Endothelial cell of umbilical vein (primary cell): ENCODE data around the gene TACC3. TPM values are rescaled to one million over a fixed set of nuclear protein-coding genes. Genes with fewer than 3 reads are reported as not detected.
A peak's percentile ranks its signal among the peaks of the same experiment; 100 is the strongest.

Source experiments
- BruUV-seq: library from RNA; stranded (reverse); fragments of 400-500 nt; replicated peaks from 2 replicates; lab custom pipeline; 2021; lab: Mats Ljungman, UMichigan
- CTCF ChIA-PET: fragments of 300-600, 350-600 bp; sonication (Branson Sonifier 250); formaldehyde crosslinking; loops from one replicate; lab custom pipeline; 2021; ENCODE audit warnings: antibody characterized with exemption, inconsistent platforms; lab: Charles Lee
- POLR2A ChIA-PET: fragments of 300-600, 350-600 bp; sonication (Branson Sonifier 250); formaldehyde crosslinking; loops from one replicate; lab custom pipeline; 2021; ENCODE audit warnings: antibody characterized with exemption, inconsistent platforms; lab: Charles Lee
- DNase-seq: peaks from one replicate; pipeline ENCODE4 v3.0.0-alpha.2; 2011; ENCODE audit warnings: low read depth, low spot score
- FAIRE-seq: peaks from 2 replicates; lab custom pipeline; 2011; peaks lifted over from hg19 to GRCh38; lab: Jason Lieb, UNC
- H2AFZ ChIP-seq: 2 replicates; pipeline ENCODE4 v1.6.0; 2012; ENCODE audit warnings: low read depth, low read length, control low read depth, inconsistent platforms
- H3K27ac ChIP-seq: 2 replicates; pipeline ENCODE4 v1.5.1; 2011; ENCODE audit warnings: low read depth, mild to moderate bottlenecking, control low read depth, low read length, moderate library complexity; ENCODE audit not compliant: insufficient read depth
- H3K27me3 ChIP-seq, 2 experiments: 2 replicates each; pipeline versions ENCODE4 v1.6.0 to v1.6.1; 2011; ENCODE audit warnings: low read length in 2 of 2, mixed read lengths in 1 of 2; ENCODE audit not compliant: control insufficient read depth in 2 of 2, insufficient read depth in 2 of 2
- H3K36me3 ChIP-seq, 2 experiments: 2 replicates in 1 of 2; 3 replicates in 1 of 2; pipeline ENCODE4 v1.5.1; 2011; ENCODE audit warnings: low read length in 2 of 2, mild to moderate bottlenecking in 1 of 2, moderate library complexity in 1 of 2; ENCODE audit not compliant: control insufficient read depth in 2 of 2, insufficient read depth in 2 of 2; ENCODE audit errors: extremely low read depth in 1 of 2
- H3K4me1 ChIP-seq: 3 replicates; pipeline ENCODE4 v1.5.1; 2011; ENCODE audit warnings: mild to moderate bottlenecking, low read length; ENCODE audit not compliant: control insufficient read depth, insufficient read depth; ENCODE audit errors: extremely low read depth
- H3K4me2 ChIP-seq: 2 replicates; pipeline ENCODE4 v1.6.1; 2011; ENCODE audit warnings: low read length, control low read depth, mixed read lengths; ENCODE audit not compliant: insufficient read depth
- H3K4me3 ChIP-seq, 3 experiments: fragments of 200-600 bp in 1 of 3; sonication (generic), shearing (Covaris generic) in 1 of 3; replicated peaks in 1 of 3; 2 replicates each; pipeline ENCODE4 v1.5.1; 2011 to 2016; ENCODE audit warnings: control low read depth in 3 of 3, low read length in 3 of 3, mild to moderate bottlenecking in 2 of 3, inconsistent platforms in 1 of 3, low read depth in 1 of 3, moderate library complexity in 1 of 3; ENCODE audit not compliant: insufficient read depth in 1 of 3
- H3K79me2 ChIP-seq: 2 replicates; pipeline ENCODE4 v1.6.0; 2012; ENCODE audit warnings: low read length, inconsistent platforms; ENCODE audit not compliant: control insufficient read depth, insufficient read depth
- H3K9ac ChIP-seq: replicated peaks from 2 replicates; pipeline ENCODE3; 2011; ENCODE audit warnings: low read length, control low read depth; ENCODE audit not compliant: insufficient read depth; ENCODE audit errors: extremely low read depth
- H3K9me1 ChIP-seq: replicated peaks from 3 replicates; pipeline ENCODE4 v1.6.0; 2011; ENCODE audit warnings: mild to moderate bottlenecking, low read length; ENCODE audit not compliant: control insufficient read depth, insufficient read depth; ENCODE audit errors: extremely low read depth
- H3K9me3 ChIP-seq: replicated peaks from 2 replicates; pipeline ENCODE4 v1.5.1; 2012; ENCODE audit warnings: low read length, inconsistent platforms; ENCODE audit not compliant: control insufficient read depth, insufficient read depth
- H4K20me1 ChIP-seq: replicated peaks from 2 replicates; pipeline ENCODE3; 2011; ENCODE audit warnings: mild to moderate bottlenecking, low read length; ENCODE audit not compliant: control insufficient read depth, insufficient read depth; ENCODE audit errors: extremely low read depth
- EZH2 ChIP-seq: IDR thresholded peaks from 2 replicates; pipeline ENCODE4 v1.6.1; 2012; ENCODE audit warnings: borderline replicate concordance, low read depth, mild to moderate bottlenecking, moderate library complexity, low read length, inconsistent platforms; ENCODE audit not compliant: severe bottlenecking
- POLR2A ChIP-seq: IDR thresholded peaks from 2 replicates; pipeline ENCODE4 v1.6.1; 2012; ENCODE audit warnings: low read depth, mild to moderate bottlenecking, control low read depth, low read length
- POLR2AphosphoS5 ChIP-seq: IDR thresholded peaks from 2 replicates; pipeline ENCODE4 v1.6.1; 2012; ENCODE audit warnings: low read depth, mild to moderate bottlenecking, control low read depth, low read length, moderate library complexity; ENCODE audit not compliant: insufficient read depth
- dilution Hi-C: fragments of 300-500 bp; cut with MboI; formaldehyde crosslinking; loops from one replicate; pipeline ENCODE4 v1.15.0; 2019; ENCODE audit warnings: low sequenced_read_pairs; ENCODE audit not compliant: extremely low pct_ligation_motif_present
- intact Hi-C: fragments of 100-400 bp; cut with micrococcal nuclease; formaldehyde crosslinking; loops from one replicate; pipeline ENCODE4 v1.10.0; 2022
- polyA plus RNA-seq, 4 experiments: library from polyadenylated mRNA; depleted of rRNA in 3 of 4; stranded (reverse) in 3 of 4; unstranded in 1 of 4; fragments of >200 nt; gene quantifications; 2 replicates each; pipeline versions ENCODE4 v1.2.1 to v1.2.3, GENCODE V29; 2011 to 2012; ENCODE audit warnings: missing spikeins in 1 of 4
- total RNA-seq: library from RNA; stranded (reverse); gene quantifications from 2 replicates; pipeline ENCODE4 v1.2.3, GENCODE V29; 2021
- TF ChIP-seq, protein P1 (sequence below): IDR thresholded peaks from 2 replicates; pipeline ENCODE4 v1.6.1; 2011; ENCODE audit not compliant: insufficient read depth, insufficient read length

Gene TACC3
- total and polyA plus RNA-seq, 2 donors (not counting 3 experiments of a cell fraction or from before 2014, with no cell fraction given), result 54.5 to 135 TPM

DNA sequence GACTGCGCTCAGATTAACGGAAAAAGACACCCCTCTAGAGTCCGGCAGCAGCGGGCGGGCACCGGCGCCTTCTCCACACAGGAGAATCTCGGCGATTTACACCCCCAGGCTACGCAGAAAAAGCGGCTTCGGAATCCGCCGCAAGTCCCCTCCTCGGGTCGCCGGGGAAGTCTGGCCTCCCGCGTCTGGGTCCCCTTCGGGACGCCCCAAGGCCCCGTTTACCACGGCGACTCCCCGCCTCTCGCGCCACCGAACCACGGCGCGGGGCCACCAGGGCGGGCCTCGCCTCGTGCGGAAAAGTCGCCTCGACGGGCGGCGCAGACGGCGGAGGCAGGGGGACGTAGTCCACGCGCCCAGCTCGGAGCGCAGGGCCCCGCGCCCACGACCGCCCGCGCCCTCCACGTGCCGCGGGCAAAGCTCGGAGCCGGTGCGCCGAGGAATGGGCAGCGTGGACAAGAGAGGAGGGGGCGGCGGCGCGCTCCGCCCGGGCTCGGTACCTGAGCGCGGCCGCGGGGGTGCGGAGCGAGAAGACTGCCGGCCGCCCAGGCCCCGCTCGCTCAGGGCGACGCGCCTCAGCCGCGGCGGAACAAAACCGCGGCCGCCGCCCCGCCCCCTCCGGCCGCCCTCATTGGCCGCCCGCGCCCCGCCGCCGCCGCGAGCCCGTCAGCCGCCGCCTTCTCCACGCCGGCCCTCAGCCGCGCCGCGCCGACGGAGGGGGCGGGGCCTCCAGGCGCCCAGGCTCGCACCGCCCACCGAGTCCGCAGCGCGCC lies 37.4 kb upstream of the TACC3 start, which contains the start of gene FAM53A:
TSS of gene FAM53A (minus strand) at position 578 of the 770 bp plus-strand sequence. CDS start 15,572 bp downstream, outside the sequence.
- Histone ChIP-seq H3K4me2 (peak within 1 kb of the TSS; percentile 81), H3K9ac (peak within 1 kb of the TSS; percentile 34), H4K20me1 (no peaks in the 10 kb centered on the region), H3K27me3 (no peaks in the 10 kb centered on the region), H3K79me2 (no peaks in the 10 kb centered on the region), H3K4me1 (peaks cover 10% of the 10 kb centered on the region), H3K4me3 (peak within 1 kb of the TSS; percentile 19 to 49 (median 47)), H2AFZ (peak within 1 kb of the TSS; percentile 90), H3K9me1 (no peaks in the 10 kb centered on the region), H3K27ac (no peak within 1 kb of the TSS), H3K9me3 (no peaks in the 10 kb centered on the region), H3K36me3 (no peaks in the 10 kb centered on the region)
- peak; percentile 79 for FAIRE-seq
- no TSS peak for BruUV-seq
- dilution Hi-C loops, result no loop called here
- intact Hi-C loops, result loop anchor here (2.0 kb wide), 1 partner anchor 29 kb away; the partner anchor contains the start of gene SLBP
- ChIA-PET POLR2A (no interaction called here), CTCF (interaction anchor here (1.5 to 2.1 kb wide), 2 partner anchors 9 to 43 kb away, joined by 3 to 14 read pairs; no protein-coding TSS in a partner anchor)
- TF ChIP-seq, protein P1, sequence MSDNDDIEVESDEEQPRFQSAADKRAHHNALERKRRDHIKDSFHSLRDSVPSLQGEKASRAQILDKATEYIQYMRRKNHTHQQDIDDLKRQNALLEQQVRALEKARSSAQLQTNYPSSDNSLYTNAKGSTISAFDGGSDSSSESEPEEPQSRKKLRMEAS, result no peak
- TF ChIP-seq POLR2A, result peak; percentile 43
- peak; percentile 64 for TF ChIP-seq POLR2AphosphoS5
- peak; percentile 84 for DNase-seq

DNA sequence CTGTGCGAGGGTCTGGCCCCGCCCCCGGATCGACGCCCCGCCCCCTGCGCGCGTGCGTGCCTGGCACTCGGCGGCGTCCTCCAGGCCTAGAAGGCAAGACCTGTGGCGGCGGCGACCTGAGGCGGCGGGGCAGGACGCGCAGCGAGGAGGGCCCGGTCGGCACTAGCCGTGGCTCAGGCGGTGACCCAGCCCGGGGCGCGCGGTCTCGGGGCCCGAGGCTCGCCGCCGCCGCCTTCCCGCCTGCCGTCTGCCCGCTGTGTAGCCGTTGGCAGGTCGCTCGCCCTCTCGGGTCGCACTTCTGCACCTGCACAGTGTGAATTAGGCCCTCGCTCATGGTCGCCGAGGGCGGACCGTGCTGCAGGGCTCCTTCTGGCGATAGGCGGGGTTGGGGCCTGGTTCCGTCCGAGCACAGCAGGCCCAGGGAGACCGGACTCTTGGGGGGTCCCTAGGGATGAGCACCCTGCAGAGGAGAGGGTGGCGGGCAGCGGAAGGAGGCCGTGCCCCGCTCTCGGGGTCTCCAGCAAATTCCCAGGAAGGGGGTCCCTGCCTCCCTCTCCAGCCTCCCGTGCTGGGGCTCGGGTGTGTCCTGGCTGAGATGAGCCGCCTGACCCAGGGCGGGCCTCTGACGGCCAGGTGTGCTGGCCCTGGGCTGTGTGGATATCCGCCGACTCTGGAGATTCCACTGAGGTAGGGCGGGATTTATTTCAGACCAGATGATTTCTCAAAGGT lies 36.7 kb upstream of the TACC3 start:
- FAIRE-seq (no peak), DNase-seq (no peak)
- H3K79me2 ChIP-seq, result no peaks in the 10 kb centered on the region
- intact Hi-C loops, result loop anchor here (2.0 kb wide), 1 partner anchor 28 kb away; the partner anchor contains the start of gene SLBP
- peak overlapping the region in 1 of 3 experiments; percentile 39 for H3K4me3 ChIP-seq
- no peaks in the 10 kb centered on the region for H4K20me1 ChIP-seq
- no peak overlapping the region for H3K9ac ChIP-seq
- CTCF ChIA-PET, result interaction anchor here (1.5 to 2.1 kb wide), 2 partner anchors 9 to 42 kb away, joined by 3 to 14 read pairs; no protein-coding TSS in a partner anchor
- H3K9me1 ChIP-seq, result no peaks in the 10 kb centered on the region
- H3K9me3 ChIP-seq, result no peaks in the 10 kb centered on the region
- H3K4me1 ChIP-seq, result peaks cover 10% of the 10 kb centered on the region
- H3K27ac ChIP-seq, result no peak overlapping the region
- H3K36me3 ChIP-seq, result no peaks in the 10 kb centered on the region
- BruUV-seq, result no TSS peak
- dilution Hi-C loops, result no loop called here
- POLR2A ChIA-PET, result no interaction called here
- no peaks in the 10 kb centered on the region for H3K27me3 ChIP-seq
- no peak for TF ChIP-seq EZH2
- peak; percentile 22 for TF ChIP-seq POLR2A
- no peak overlapping the region for H3K4me2 ChIP-seq
- peak overlapping the region; percentile 84 for H2AFZ ChIP-seq
